22Rv1 (cell line): ENCODE results near the gene FOXR1.

ENCODE experiments used
- CTCF ChIP-seq: fragments of 450-650 bp; IDR thresholded peaks from 2 replicates; pipeline ENCODE4 v1.5.1; 2017; ENCODE audit warnings: mild to moderate bottlenecking
- ZFX ChIP-seq: fragments of 450-650 bp; IDR thresholded peaks from 2 replicates; pipeline ENCODE4 v1.6.1; 2017; ENCODE audit warnings: antibody characterized with exemption, borderline replicate concordance

GRCh38 chr11:118924591-118925585, 46.7 kb upstream of the FOXR1 start:
- TF ChIP-seq CTCF (no peak), ZFX (no peak)
